ENCODE data around the gene FGFR2.

- TF ChIP-seq CTCF (conservative IDR thresholded peaks at IDR 0.05; ENCODE audit: low read length) (no peak), EZH2phosphoT487 (IDR thresholded peaks at IDR 0.05; ENCODE audit: borderline replicate concordance, low read depth, low read length) (no peak)
Observed at GRCh38 chr10:121509796-121510195, 88.4 kb downstream of the FGFR2 start.

Data from OCI-LY7 (cell line).